Choroid plexus epithelial cell (primary cell): Measurements from ENCODE around the gene MCU.

Source experiments
- DNase-seq: peaks from one replicate; pipeline ENCODE4 v3.0.0-alpha.2; 2010; ENCODE audit warnings: low read depth
- H3K4me3 ChIP-seq: 2 replicates; pipeline ENCODE4 v1.5.1; 2011; ENCODE audit warnings: low read depth, mild to moderate bottlenecking, control low read depth, low read length, moderate library complexity
- TF ChIP-seq, protein P1 (sequence below): conservative IDR thresholded peaks from 2 replicates; pipeline ENCODE4 v1.5.1; 2011; ENCODE audit warnings: low read depth, mild to moderate bottlenecking, control low read depth, inconsistent platforms, low read length, moderate library complexity

Gene MCU

DNA sequence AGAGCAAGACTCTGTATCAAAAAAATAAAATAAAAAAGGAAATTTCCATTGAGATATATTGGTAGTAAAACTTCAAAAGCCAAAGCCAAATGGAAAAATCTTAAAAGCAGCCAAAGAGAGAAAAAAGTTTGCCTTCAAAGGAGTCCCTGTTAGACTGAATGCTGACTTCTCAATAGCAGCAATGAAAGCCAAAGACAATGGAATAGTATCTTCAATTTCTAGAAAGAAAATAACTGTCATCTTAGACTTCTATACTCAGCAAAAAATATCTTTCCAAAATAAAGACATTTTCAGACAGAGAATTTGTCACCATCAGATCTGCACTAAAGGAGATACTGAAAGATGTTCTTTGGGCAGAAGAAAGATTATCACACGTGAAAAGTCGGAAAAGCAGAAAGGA lies 187.3 kb downstream of the MCU start:
- TF ChIP-seq, protein P1, sequence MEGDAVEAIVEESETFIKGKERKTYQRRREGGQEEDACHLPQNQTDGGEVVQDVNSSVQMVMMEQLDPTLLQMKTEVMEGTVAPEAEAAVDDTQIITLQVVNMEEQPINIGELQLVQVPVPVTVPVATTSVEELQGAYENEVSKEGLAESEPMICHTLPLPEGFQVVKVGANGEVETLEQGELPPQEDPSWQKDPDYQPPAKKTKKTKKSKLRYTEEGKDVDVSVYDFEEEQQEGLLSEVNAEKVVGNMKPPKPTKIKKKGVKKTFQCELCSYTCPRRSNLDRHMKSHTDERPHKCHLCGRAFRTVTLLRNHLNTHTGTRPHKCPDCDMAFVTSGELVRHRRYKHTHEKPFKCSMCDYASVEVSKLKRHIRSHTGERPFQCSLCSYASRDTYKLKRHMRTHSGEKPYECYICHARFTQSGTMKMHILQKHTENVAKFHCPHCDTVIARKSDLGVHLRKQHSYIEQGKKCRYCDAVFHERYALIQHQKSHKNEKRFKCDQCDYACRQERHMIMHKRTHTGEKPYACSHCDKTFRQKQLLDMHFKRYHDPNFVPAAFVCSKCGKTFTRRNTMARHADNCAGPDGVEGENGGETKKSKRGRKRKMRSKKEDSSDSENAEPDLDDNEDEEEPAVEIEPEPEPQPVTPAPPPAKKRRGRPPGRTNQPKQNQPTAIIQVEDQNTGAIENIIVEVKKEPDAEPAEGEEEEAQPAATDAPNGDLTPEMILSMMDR, result no peak
- H3K4me3 ChIP-seq, result no peak overlapping the region
- DNase-seq, result no peak

DNA sequence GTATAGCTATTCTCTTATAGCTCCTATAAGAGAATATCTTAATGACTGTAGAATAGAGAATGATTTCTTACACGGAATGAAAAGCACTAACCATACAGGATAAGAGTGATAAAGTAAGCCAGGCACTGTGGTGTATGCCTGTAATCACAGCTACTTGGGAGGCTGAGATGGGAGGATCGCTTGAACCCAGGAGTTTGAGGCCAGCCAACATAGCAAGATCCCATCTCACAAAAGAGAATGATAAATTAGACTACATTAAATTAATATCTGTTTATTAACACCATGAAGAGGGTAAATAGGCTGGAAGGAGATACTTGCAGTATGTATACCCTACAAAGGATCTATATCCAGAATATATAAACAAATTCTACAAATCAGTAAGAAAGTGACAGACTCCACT lies 189.3 kb downstream of the MCU start:
- DNase-seq, result no peak
- H3K4me3 ChIP-seq, result no peak overlapping the region
- TF ChIP-seq, protein P1, result no peak

DNA sequence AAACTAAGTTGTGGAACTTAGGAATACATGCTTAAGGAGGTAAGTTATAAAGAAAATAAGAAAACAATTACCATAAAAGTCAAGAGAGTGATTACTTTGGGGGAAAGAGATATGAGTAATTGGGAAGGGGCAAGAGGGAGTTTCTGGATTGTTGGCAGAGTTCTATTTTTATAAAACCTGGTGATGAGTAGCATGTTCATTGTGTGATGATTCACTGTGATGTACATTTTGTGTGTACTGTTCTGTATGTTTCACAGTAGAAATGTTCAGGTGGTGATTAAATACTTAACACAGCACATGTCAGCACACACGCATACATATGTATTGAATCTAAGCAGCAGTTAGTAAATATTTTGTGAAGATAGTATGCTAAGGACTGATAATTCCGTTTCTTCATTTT lies 191.9 kb downstream of the MCU start:
- no peak overlapping the region for H3K4me3 ChIP-seq
- no peak for DNase-seq
- TF ChIP-seq, protein P1, result no peak

DNA sequence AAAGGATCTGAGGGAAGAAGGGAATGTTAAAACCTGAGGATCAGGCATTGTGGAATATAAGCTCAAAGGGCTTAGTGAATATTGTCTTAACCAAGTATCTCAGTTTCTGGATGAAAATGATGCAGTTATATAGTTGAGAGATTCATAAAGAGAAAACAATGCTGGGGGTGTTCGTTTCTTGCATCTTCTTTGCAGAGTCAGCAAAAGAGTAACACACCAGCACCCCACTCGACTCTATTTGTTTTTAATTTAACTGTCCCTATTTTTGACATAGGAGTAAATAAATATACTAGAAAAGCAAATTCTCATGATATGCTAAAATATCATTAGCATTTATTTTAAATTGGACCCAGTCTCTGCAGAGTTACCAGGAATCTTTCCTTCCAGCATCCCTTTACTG lies 194.0 kb downstream of the MCU start:
- DNase-seq, result no peak
- H3K4me3 ChIP-seq, result no peak overlapping the region
- TF ChIP-seq, protein P1, result no peak

DNA sequence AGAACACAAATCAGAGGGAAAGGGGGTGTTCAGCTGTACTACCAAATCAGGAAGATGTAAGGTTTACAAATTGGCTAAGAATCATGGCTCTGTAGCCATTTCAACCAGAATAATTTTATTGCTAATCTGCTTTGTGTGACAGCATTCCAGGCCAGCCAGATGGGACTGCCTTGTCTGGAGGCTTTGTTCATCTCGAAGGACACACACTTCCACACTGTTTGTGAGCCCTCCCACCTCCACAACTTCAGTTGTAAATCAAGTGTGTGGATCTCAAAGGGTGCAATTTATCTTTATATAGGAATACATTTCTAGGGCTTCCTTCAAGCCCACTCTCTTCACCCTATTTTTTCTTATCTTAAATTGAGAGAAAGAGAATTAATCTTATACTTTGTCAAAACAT lies 194.7 kb downstream of the MCU start:
- DNase-seq, result no peak
- TF ChIP-seq, protein P1, result no peak
- H3K4me3 ChIP-seq, result no peak overlapping the region

DNA sequence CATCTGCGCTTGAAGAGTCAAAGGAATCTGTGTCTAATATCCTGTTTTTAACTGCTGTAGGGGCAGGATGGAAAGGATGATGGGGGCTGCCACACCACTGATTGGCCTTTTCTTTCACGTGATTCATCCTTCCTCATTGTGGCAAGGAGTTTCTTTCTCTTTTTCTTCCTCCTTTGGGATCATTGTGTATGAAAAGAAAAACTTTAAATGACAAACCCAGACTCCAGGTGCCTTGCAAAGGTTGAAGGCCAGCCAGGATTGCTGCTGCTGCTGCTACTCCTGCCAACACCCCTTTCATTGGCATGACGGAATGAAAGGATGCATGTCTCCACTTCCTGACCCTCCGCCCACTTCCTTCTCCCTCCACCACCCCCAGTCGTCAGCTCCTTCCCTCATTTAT lies 195.1 kb downstream of the MCU start:
- DNase-seq, result no peak
- TF ChIP-seq, protein P1, result no peak

DNA sequence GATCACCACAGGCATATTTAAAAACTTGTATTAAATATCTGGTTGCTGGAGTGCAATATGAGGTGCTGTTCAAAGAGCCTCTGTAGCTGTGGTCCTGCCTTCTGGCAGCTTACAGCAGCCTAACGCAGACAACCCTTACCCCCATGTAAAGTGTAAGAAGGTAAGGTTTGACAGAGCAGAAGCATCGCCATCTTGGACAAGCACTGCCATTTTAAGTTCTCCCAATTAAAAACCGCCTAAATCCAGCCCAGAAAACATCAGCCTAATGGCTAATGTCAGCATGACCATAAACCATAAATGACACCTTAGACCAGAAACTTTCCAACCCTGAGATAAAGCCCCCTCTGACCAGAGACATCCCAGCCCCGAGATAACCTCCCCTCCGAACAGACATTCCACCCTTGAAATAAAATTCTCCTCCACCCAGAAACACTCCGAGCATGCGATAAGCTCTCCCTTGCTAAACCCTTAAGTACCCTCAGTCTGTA lies 196.3 kb downstream of the MCU start:
- H3K4me3 ChIP-seq, result no peak overlapping the region
- no peak for DNase-seq
- TF ChIP-seq, protein P1, result no peak

More for the DNA sequence above, 195.1 kb downstream of the MCU start:
- H3K4me3 ChIP-seq, result no peak overlapping the region
